Small intestine (tissue), 7 donors: ENCODE data around the gene GALNT18. TPM values are rescaled to one million over a fixed set of nuclear protein-coding genes. Genes with fewer than 3 reads are reported as not detected.

Experiments used
- DNase-seq, 2 donors: peaks; one replicate each; pipeline versions ENCODE4 v3.0.0 to v3.0.0-alpha.2; 2013
- FAIRE-seq: peaks from 2 replicates; lab custom pipeline; 2012; peaks lifted over from hg19 to GRCh38; lab: Jason Lieb, UNC
- H3K27ac ChIP-seq, 3 donors: one replicate each; pipeline ENCODE4 v1.5.1; 2013; ENCODE audit warnings: low read length in 2 of 3, mild to moderate bottlenecking in 2 of 3, control low read depth in 1 of 3, inconsistent platforms in 1 of 3, low read depth in 1 of 3, moderate library complexity in 1 of 3
- H3K27me3 ChIP-seq, 3 donors: one replicate each; pipeline ENCODE4 v1.6.1; 2013; ENCODE audit warnings: low read length in 3 of 3, inconsistent platforms in 1 of 3; ENCODE audit not compliant: control insufficient read depth in 3 of 3, insufficient read depth in 3 of 3
- H3K36me3 ChIP-seq, 3 donors: one replicate each; pipeline ENCODE4 v1.6.1; 2013; ENCODE audit warnings: low read length in 3 of 3, inconsistent platforms in 1 of 3, low read depth in 1 of 3, mild to moderate bottlenecking in 1 of 3, moderate library complexity in 1 of 3; ENCODE audit not compliant: control insufficient read depth in 3 of 3, insufficient read depth in 2 of 3
- H3K4me1 ChIP-seq, 3 donors: one replicate each; pipeline ENCODE4 v1.6.1; 2013; ENCODE audit warnings: low read length in 2 of 3, inconsistent platforms in 1 of 3, low read depth in 1 of 3, mild to moderate bottlenecking in 1 of 3, moderate library complexity in 1 of 3; ENCODE audit not compliant: control insufficient read depth in 3 of 3, insufficient read depth in 2 of 3
- H3K4me3 ChIP-seq, 3 donors: one replicate each; pipeline ENCODE4 v1.5.1; 2013; ENCODE audit warnings: low read length in 3 of 3, control low read depth in 1 of 3, inconsistent platforms in 1 of 3, low read depth in 1 of 3, mild to moderate bottlenecking in 1 of 3, moderate library complexity in 1 of 3
- H3K9me3 ChIP-seq, 2 donors: one replicate each; pipeline ENCODE4 v1.6.1; 2013; ENCODE audit warnings: low read depth in 1 of 2, low read length in 1 of 2; ENCODE audit not compliant: control insufficient read depth in 2 of 2, insufficient read depth in 1 of 2
- WGBS, 3 donors: extraction: QIAGEN DNeasy Blood & Tissue Kit; methylation state at CpG; one replicate each; pipeline ENCODE4 v1.1.7; 2013; 5-methylcytosine and 5-hydroxymethylcytosine counted together
- polyA plus RNA-seq, 4 donors: library from polyadenylated mRNA; stranded (reverse) in 3 of 4; unstranded in 1 of 4; fragments of 200-250 nt in 3 of 4; fragments of 120-200 nt in 1 of 4; gene quantifications; one replicate each; pipeline versions ENCODE4 v1.2.1 to v1.2.3, GENCODE V29; 2013
- donor health status: healthy with polysubstance abuse.
- donor health status: control.
- donor health status: control.
- donor health status: Bipolar disorder and iron deficiency.
- donor health status: healthy.

Gene GALNT18
- polyA plus RNA-seq, 4 donors = 0.45 to 18.9 (median 1.5) TPM

DNA sequence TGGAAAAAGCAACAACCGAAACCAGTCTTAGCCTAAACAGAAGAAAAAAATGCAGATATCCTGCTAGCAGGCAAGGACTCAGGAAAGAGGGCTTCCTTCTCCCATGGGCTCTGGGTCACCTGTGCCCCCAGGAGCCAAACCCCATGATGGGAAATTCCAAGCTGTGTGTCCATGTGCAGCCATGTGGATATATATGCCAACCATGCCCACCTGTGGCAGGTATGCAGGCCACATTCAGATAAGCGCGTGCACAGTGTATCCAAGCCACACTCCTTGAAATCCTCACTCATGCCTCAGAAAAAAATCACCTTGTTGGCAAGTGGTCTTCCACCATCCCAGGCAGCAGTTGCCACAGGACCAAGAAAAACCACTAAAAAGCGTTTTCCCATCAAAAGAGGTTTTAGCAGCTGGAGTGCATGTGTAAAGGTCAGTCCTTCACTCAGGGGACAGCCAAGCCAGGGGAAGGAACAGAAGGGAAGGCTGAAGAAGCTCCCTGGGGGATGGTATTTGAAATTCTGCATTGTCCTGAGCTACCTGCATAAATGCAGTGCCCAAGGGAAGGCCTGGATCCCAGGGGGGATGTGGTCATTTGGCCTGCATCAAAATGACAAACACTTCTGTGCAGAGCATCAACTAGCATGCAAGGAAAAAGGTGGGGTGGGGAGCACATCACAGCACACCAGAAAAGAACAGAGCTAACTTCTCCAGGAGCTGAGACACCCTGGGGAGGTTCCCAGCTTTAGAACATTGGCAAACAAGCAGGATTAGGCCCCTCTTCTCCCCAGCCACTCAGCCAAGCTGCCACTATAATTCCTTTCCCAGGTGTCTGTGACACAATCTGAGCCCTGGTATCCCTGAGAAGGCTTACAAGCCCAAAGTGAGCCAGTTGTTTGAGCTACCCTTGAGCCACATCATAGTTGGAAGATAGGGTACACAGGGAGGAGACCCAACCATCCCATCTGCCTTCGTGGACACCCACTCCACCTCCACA is 76.2 kb downstream of the GALNT18 start:
- Histone ChIP-seq H3K27ac (no peak overlapping the region), H3K27me3 (peaks cover 0 to 10% (median 0%) of the 10 kb centered on the region in 3 donors), H3K4me3 (no peak overlapping the region), H3K36me3 (no peaks in the 10 kb centered on the region), H3K4me1 (no peaks in the 10 kb centered on the region), H3K9me3 (no peaks in the 10 kb centered on the region)
- DNase-seq (no peak), FAIRE-seq (no peak)
- 79 to 85% (median 80%) methylated on average over 5 of the region's 5 CpGs for WGBS, 3 donors

DNA sequence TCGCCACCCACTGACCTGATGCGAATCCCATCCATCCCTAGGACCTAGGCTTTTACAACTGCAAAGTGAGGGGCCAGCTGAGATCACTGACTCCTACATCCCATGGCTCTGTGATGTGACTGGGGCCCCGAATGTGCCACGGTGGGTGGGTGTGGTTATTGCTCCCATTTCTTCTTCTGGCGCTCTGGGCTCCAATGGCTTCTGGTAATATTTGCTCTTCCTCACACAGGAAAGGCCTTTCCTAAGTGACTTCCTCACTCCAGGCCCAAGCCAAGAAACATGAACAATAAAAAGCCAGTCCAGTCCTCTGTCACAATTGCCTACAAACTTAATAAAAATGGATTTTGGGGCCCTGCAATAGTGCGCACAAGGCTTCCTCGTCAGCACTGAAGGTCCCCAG is 78.1 kb downstream of the GALNT18 start:
- Histone ChIP-seq H3K4me3 (no peak overlapping the region), H3K4me1 (peaks cover 0 to 10% (median 0%) of the 10 kb centered on the region in 3 donors), H3K36me3 (no peaks in the 10 kb centered on the region), H3K9me3 (no peaks in the 10 kb centered on the region), H3K27ac (no peak overlapping the region), H3K27me3 (peaks cover 0 to 10% (median 0%) of the 10 kb centered on the region in 3 donors)
- DNase-seq = no peak
- 85 to 91% (median 86%) methylated on average over 7 of the region's 7 CpGs for WGBS, 3 donors
- no peak for FAIRE-seq

- WGBS, 3 donors = 82 to 88% (median 86%) methylated on average over 6 of the region's 6 CpGs
- H3K36me3 ChIP-seq = no peaks in the 10 kb centered on the region
- H3K4me3 ChIP-seq = no peak overlapping the region
- no peak for DNase-seq
- H3K9me3 ChIP-seq = no peaks in the 10 kb centered on the region
- FAIRE-seq = no peak
- H3K27me3 ChIP-seq = peaks cover 0 to 7% (median 0%) of the 10 kb centered on the region in 3 donors
- H3K4me1 ChIP-seq = peaks cover 0 to 14% (median 0%) of the 10 kb centered on the region in 3 donors
- no peak overlapping the region for H3K27ac ChIP-seq
These were observed 81.6 kb downstream of the GALNT18 start for GRCh38 chr11:11540157-11540556.

DNA sequence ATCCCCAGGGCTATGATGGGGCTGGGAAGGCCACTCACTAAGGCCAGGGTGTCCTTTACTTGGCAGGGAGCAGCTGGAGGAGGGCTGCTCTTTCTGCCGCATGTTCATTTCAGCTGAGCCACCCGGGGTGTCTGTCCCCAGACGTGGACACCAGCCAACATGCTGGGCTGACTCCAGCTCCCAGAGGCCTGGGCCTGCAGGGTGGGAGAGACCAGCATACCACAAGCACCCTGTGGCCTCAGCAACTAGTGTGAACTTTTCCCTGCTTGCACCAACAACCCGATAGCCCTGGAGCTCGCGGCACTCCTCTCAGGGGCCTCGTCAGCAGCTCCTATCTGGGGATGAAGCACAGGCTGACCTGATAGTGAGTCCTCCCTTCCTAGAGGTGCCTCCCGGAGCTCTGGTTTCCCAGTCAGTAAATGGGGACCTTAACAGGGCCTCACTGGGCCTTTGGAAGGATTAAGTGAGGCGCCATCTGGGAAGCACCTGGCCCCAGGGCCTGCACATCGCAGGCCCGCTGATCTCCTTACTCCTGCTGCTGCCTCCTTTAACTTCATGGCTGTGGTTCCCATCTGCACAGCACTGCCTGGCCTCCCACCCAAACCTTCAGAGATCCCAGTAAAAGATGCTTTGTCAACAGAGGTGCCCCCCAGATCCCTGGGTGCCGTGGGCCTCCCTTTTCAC is 83.4 kb downstream of the GALNT18 start:
- DNase-seq = peak in 1 of 2 donors; percentile 61
- H3K4me1 ChIP-seq = peaks cover 0 to 17% (median 0%) of the 10 kb centered on the region in 3 donors
- H3K36me3 ChIP-seq = no peaks in the 10 kb centered on the region
- peaks cover 0 to 7% (median 0%) of the 10 kb centered on the region in 3 donors for H3K27me3 ChIP-seq
- no peak for FAIRE-seq
- no peaks in the 10 kb centered on the region for H3K9me3 ChIP-seq
- 69 to 80% (median 72%) methylated on average over 12 of the region's 12 CpGs for WGBS, 3 donors
- H3K4me3 ChIP-seq = no peak overlapping the region
- H3K27ac ChIP-seq = peak overlapping the region in 1 of 3 donors; percentile 58

DNA sequence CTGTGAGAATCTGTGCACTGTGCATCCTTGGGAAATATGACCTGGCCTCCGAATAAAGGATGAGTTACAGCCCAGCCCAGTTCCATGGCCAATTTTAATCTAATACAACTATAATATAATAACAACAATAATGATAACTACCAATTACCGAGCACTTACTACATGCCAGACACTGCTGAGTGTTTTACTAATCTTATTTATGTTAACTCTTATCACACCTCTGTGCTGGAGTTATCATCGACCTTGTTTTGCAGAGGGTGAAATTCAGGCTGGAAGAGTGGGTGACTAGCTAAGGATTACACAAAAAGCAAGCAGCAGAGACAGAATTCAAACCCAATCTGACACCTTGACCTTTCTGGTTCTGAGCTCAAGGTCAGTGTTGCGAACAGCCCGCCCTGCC is 83.9 kb downstream of the GALNT18 start:
- peaks cover 0 to 17% (median 0%) of the 10 kb centered on the region in 3 donors for H3K4me1 ChIP-seq
- no peaks in the 10 kb centered on the region for H3K9me3 ChIP-seq
- no peak overlapping the region for H3K4me3 ChIP-seq
- FAIRE-seq (no peak), DNase-seq (no peak)
- no peaks in the 10 kb centered on the region for H3K36me3 ChIP-seq
- WGBS, 3 donors = 51 to 58% (median 56%) methylated on average over 5 of the region's 5 CpGs
- peak overlapping the region in 1 of 3 donors; percentile 58 for H3K27ac ChIP-seq
- H3K27me3 ChIP-seq = peaks cover 0 to 7% (median 0%) of the 10 kb centered on the region in 3 donors

DNA sequence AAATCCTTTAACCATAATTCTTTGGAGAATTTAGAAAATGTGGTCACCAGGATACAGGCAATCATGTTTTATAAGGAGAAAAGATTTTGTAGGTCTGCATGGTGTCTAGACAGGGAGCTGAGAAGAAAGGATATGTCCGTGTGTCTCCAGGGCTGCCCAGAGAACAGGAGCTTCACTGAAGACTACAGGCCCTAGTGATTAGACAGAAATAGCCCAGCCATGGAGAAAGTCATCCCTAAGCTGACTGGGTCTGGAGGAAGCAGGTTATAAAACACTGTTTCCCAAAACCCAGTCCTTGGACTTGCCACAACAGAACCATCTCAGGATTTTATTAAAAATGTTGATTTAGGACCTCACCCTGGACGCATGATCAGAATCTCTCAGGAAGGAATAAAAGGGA is 84.4 kb downstream of the GALNT18 start:
- FAIRE-seq (no peak), DNase-seq (no peak)
- 35 to 41% (median 36%) methylated on average over 2 of the region's 2 CpGs for WGBS, 3 donors
- H3K27ac ChIP-seq = no peak overlapping the region
- H3K4me1 ChIP-seq = peaks cover 0 to 17% (median 0%) of the 10 kb centered on the region in 3 donors
- no peak overlapping the region for H3K4me3 ChIP-seq
- peaks cover 0 to 7% (median 0%) of the 10 kb centered on the region in 3 donors for H3K27me3 ChIP-seq
- H3K9me3 ChIP-seq = no peaks in the 10 kb centered on the region
- no peaks in the 10 kb centered on the region for H3K36me3 ChIP-seq

DNA sequence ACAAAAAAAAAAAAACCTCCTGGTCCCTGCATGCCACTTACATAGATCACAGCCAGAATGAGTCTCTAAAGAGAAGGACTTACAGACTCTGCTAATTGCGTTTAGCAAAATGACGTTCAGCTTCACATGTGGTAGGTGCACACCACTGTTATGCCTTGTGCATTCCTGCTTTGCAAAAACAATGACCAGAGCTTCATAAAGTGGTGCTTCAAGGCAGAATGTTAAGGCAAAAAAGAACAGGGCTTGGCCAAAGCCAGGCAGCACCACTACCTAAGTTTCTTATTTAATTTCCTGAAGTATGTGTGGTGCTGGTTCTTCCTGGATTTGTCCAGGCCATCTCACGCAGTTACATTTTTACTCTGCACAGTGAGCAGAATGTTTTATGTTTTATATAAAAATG is 85.2 kb downstream of the GALNT18 start:
- Histone ChIP-seq H3K27ac (no peak overlapping the region), H3K27me3 (peaks cover 0 to under 1% (median 0%) of the 10 kb centered on the region in 3 donors), H3K9me3 (no peaks in the 10 kb centered on the region), H3K4me1 (peaks cover 0 to 17% (median 0%) of the 10 kb centered on the region in 3 donors), H3K36me3 (no peaks in the 10 kb centered on the region), H3K4me3 (no peak overlapping the region)
- FAIRE-seq (no peak), DNase-seq (no peak)
- 80 to 89% (median 84%) methylated on average over 3 of the region's 3 CpGs for WGBS, 3 donors

DNA sequence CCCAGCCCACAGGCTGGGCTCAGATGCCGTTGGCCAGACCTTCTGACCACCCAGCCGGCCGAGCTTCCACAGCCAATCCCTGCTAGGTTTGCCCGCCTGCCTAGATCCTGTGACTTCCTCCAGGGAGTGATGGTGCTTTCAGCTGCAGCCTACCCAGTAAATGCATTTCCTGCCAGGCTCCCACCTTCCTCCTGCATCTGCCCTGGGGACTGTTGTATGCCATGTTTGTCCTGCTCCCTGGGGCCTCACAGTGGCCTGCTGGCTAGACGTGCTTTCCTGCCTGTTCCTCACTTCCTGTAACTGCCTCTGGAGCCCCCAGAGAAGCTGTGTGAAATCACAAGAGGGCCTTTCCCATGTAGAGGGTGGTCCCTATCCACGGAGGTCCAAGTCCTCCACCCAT is 86.2 kb downstream of the GALNT18 start:
- Histone ChIP-seq H3K9me3 (no peaks in the 10 kb centered on the region), H3K4me3 (no peak overlapping the region), H3K27ac (no peak overlapping the region), H3K27me3 (peaks cover 0 to 4% (median 0%) of the 10 kb centered on the region in 3 donors), H3K36me3 (no peaks in the 10 kb centered on the region), H3K4me1 (peaks cover 0 to 17% (median 0%) of the 10 kb centered on the region in 3 donors)
- no peak for DNase-seq
- 70 to 79% (median 74%) methylated on average over 6 of the region's 6 CpGs for WGBS, 3 donors
- FAIRE-seq = no peak
